Bronchial epithelial cell (primary cell): ENCODE measurements around the gene GAS2. TPM values are rescaled to one million over a fixed set of nuclear protein-coding genes. Genes with fewer than 3 reads are reported as not detected.
A peak's percentile ranks its signal among the peaks of the same experiment; 100 is the strongest.

Experiments used
- DNase-seq: peaks from one replicate; pipeline ENCODE4 v3.0.0-alpha.2; 2010; ENCODE audit warnings: low read depth
- FAIRE-seq: peaks from 2 replicates; lab custom pipeline; 2011; peaks lifted over from hg19 to GRCh38; lab: Jason Lieb, UNC
- H3K27me3 ChIP-seq: 2 replicates; pipeline ENCODE4 v1.5.1; 2011; ENCODE audit warnings: low read length; ENCODE audit not compliant: control insufficient read depth, insufficient read depth
- H3K36me3 ChIP-seq: 2 replicates; pipeline ENCODE4 v1.5.1; 2011; ENCODE audit warnings: low read length; ENCODE audit not compliant: control insufficient read depth, insufficient read depth
- H3K4me3 ChIP-seq: 2 replicates; pipeline ENCODE4 v1.5.1; 2011; ENCODE audit warnings: mild to moderate bottlenecking, low read depth, low read length, control low read depth
- total RNA-seq: library from RNA; depleted of rRNA; stranded (reverse); fragments of >200 nt; gene quantifications from 2 replicates; pipeline ENCODE4 v1.2.1, GENCODE V29; 2014
- TF ChIP-seq, protein P1 (sequence below): IDR thresholded peaks from 2 replicates; pipeline ENCODE4 v1.5.1; 2011; ENCODE audit warnings: mild to moderate bottlenecking, moderate library complexity, low read length, control low read depth, inconsistent platforms; ENCODE audit not compliant: insufficient read depth, severe bottlenecking

Gene GAS2
- total RNA-seq, 1 donor from 2014 or later = 1.1 TPM

DNA sequence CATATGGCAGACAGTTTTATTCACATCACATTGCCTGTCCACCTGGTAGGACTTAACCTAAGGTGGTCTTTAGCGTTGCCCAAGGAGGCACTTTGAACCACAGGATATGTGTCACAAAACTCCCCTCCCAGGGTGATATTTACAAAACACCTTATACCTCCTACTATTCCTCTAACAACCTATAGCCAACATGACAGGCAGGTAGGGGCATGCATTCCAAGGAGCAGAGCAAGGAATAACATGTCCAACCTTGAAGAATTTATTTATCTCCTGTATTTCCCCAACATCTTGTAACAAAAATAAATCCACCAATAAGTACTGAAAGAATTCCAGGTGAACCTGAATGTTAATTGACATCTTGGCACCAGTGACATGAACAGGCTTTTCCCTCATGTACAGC lies 102.7 kb downstream of the GAS2 start:
- FAIRE-seq = no peak
- no peaks in the 10 kb centered on the region for H3K27me3 ChIP-seq
- TF ChIP-seq, protein P1, sequence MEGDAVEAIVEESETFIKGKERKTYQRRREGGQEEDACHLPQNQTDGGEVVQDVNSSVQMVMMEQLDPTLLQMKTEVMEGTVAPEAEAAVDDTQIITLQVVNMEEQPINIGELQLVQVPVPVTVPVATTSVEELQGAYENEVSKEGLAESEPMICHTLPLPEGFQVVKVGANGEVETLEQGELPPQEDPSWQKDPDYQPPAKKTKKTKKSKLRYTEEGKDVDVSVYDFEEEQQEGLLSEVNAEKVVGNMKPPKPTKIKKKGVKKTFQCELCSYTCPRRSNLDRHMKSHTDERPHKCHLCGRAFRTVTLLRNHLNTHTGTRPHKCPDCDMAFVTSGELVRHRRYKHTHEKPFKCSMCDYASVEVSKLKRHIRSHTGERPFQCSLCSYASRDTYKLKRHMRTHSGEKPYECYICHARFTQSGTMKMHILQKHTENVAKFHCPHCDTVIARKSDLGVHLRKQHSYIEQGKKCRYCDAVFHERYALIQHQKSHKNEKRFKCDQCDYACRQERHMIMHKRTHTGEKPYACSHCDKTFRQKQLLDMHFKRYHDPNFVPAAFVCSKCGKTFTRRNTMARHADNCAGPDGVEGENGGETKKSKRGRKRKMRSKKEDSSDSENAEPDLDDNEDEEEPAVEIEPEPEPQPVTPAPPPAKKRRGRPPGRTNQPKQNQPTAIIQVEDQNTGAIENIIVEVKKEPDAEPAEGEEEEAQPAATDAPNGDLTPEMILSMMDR = no peak
- peak; percentile 89 for DNase-seq
- H3K4me3 ChIP-seq = no peak overlapping the region
- H3K36me3 ChIP-seq = no peaks in the 10 kb centered on the region

GRCh38 chr11:22774716-22775115 lies 108.3 kb downstream of the GAS2 start:
- no peaks in the 10 kb centered on the region for H3K27me3 ChIP-seq
- TF ChIP-seq, protein P1 = no peak
- no peak overlapping the region for H3K4me3 ChIP-seq
- FAIRE-seq (no peak), DNase-seq (no peak)
- no peaks in the 10 kb centered on the region for H3K36me3 ChIP-seq

DNA sequence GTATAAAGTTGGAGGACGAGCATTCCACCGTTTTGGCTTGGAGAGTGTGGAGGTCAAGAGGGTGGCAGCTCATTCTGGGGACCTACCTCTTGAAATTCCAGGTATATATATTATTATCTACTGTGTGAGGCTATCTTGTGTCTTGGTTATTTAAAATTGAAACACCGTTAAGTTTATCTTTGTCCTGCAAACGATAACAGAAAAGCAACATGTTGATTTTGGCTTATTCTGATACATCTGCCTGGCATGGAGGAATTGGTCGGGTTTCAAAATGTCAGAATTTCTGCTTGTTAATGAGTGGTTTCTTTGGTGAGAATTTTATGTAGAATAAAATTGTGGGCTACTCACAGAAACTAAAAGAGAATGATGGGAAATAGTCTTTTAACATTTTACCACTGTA lies 108.8 kb downstream of the GAS2 start:
- no peaks in the 10 kb centered on the region for H3K36me3 ChIP-seq
- FAIRE-seq (no peak), DNase-seq (no peak)
- H3K27me3 ChIP-seq = no peaks in the 10 kb centered on the region
- TF ChIP-seq, protein P1 = no peak
- no peak overlapping the region for H3K4me3 ChIP-seq

GRCh38 chr11:22778642-22779041 lies 112.2 kb downstream of the GAS2 start:
- FAIRE-seq (no peak), DNase-seq (peak; percentile 27)
- H3K27me3 ChIP-seq = no peaks in the 10 kb centered on the region
- TF ChIP-seq, protein P1 = no peak
- no peak overlapping the region for H3K4me3 ChIP-seq
- H3K36me3 ChIP-seq = no peaks in the 10 kb centered on the region

DNA sequence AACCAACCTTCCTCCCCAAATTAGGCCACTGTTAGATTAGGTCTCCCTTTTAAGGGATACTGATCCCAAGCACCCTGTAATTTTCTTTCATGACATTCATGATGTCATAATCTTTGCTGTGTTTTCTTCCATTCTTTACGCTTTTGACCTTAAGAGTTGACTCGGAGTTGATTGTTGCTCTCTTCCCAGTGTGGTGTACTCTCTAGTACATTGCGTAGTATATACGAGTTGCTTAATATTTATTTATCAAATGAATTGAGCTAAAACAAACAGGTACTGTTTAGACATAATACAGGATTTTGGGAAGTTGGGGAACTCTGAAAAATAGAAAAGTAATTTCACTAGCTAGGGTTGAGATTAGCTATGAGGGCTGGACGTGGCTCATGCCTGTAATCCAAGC lies 113.4 kb downstream of the GAS2 start:
- Histone ChIP-seq H3K27me3 (no peaks in the 10 kb centered on the region), H3K36me3 (no peaks in the 10 kb centered on the region), H3K4me3 (no peak overlapping the region)
- TF ChIP-seq, protein P1 = no peak
- no peak for DNase-seq
- FAIRE-seq = no peak

DNA sequence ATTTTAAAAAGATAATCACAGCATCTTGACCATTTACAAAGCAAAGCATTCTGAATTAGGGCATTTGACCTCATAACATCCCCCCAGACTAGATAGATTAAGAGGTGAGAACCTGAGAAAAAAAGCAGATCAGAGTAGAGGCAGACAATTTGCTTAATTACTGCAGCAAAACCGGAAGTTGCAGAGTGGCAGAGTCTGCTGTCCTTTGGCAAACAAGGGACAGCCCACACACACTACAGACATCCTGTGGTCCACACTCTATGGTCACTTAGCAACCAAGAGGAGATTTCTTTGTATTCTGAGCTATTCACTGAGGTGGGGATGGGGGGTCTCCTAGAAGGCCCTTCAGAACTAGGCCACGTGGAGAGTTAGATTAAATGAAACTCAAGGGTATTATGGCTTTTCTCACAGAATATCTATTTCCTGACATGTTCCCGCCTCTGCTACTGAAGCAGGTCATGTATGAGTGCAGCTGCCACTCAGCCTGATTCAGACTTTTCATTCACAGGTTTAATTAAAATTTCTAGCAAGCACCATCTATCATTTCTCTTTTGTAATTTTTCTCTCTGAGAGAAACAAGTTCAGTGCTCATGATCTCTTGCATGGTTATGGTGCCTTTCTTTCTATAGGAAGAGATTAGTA lies 114.7 kb downstream of the GAS2 start:
- no peak for DNase-seq
- Histone ChIP-seq H3K27me3 (no peaks in the 10 kb centered on the region), H3K36me3 (no peaks in the 10 kb centered on the region), H3K4me3 (no peak overlapping the region)
- TF ChIP-seq, protein P1 = no peak
- no peak for FAIRE-seq
